HG02884 (cell line): Measurements from ENCODE around the gene AGBL4.

Experiments
- ATAC-seq: cut with Tn5 transposase; IDR thresholded peaks from one replicate; pipeline ENCODE4 v1.9.1; 2021; ENCODE audit warnings: mild to moderate bottlenecking, moderate library complexity; ENCODE audit not compliant: unreplicated experiment

AGBL4 gene

GRCh38 chr1:48619539-48619938 lies 1404.2 kb downstream of the AGBL4 start:
- ATAC-seq = no peak

GRCh38 chr1:48617252-48617651 lies 1406.5 kb downstream of the AGBL4 start:
- ATAC-seq = no peak

GRCh38 chr1:48616710-48617109 lies 1407.0 kb downstream of the AGBL4 start:
- no peak for ATAC-seq

- no peak for ATAC-seq
Observed at GRCh38 chr1:48611841-48612240, 1411.9 kb downstream of the AGBL4 start.

- ATAC-seq = no peak
Observed at GRCh38 chr1:48610628-48611542, 1412.9 kb downstream of the AGBL4 start.

GRCh38 chr1:48608882-48609281 lies 1414.9 kb downstream of the AGBL4 start:
- ATAC-seq = no peak

GRCh38 chr1:48603222-48603621 lies 1420.5 kb downstream of the AGBL4 start:
- ATAC-seq = no peak

GRCh38 chr1:48602349-48602748 lies 1421.4 kb downstream of the AGBL4 start:
- ATAC-seq = no peak

- ATAC-seq = no peak
Observed at GRCh38 chr1:48600182-48600581, 1423.6 kb downstream of the AGBL4 start.

- ATAC-seq = no peak
Observed at GRCh38 chr1:48597663-48598062, 1426.1 kb downstream of the AGBL4 start.

- no peak for ATAC-seq
Observed at GRCh38 chr1:48596046-48596445, 1427.7 kb downstream of the AGBL4 start.

- ATAC-seq = no peak
Observed at GRCh38 chr1:48595613-48596012, 1428.1 kb downstream of the AGBL4 start.

- no peak for ATAC-seq
Observed at GRCh38 chr1:48592330-48592729, 1431.4 kb downstream of the AGBL4 start.

GRCh38 chr1:48591181-48591580 lies 1432.6 kb downstream of the AGBL4 start:
- no peak for ATAC-seq

- ATAC-seq = no peak
Observed at GRCh38 chr1:48588061-48588460, 1435.7 kb downstream of the AGBL4 start.

GRCh38 chr1:48582408-48582807 lies 1441.3 kb downstream of the AGBL4 start:
- no peak for ATAC-seq

- no peak for ATAC-seq
Observed at GRCh38 chr1:48581270-48581669, 1442.5 kb downstream of the AGBL4 start.

- ATAC-seq = no peak
Observed at GRCh38 chr1:48576565-48576964, 1447.2 kb downstream of the AGBL4 start.

GRCh38 chr1:48572646-48573258 lies 1451.0 kb downstream of the AGBL4 start:
- ATAC-seq = peak; percentile 70

- ATAC-seq = no peak
Observed at GRCh38 chr1:48572134-48572533, 1451.6 kb downstream of the AGBL4 start.

GRCh38 chr1:48571303-48571987 lies 1452.3 kb downstream of the AGBL4 start:
- no peak for ATAC-seq

- no peak for ATAC-seq
Observed at GRCh38 chr1:48570568-48570967, 1453.2 kb downstream of the AGBL4 start.
